Bronchial epithelial cell (primary cell): ENCODE measurements around the gene ARHGAP6. TPM values are rescaled to one million over a fixed set of nuclear protein-coding genes. Genes with fewer than 3 reads are reported as not detected.
"Not testable (repeated sequence)": the region's sequence is repeated elsewhere in the genome, so short reads cannot be mapped to it uniquely, and the experiment has no call there.

Source experiments
- DNase-seq: peaks from one replicate; pipeline ENCODE4 v3.0.0-alpha.2; 2010; ENCODE audit warnings: low read depth
- FAIRE-seq: peaks from 2 replicates; lab custom pipeline; 2011; peaks lifted over from hg19 to GRCh38; lab: Jason Lieb, UNC
- H3K27me3 ChIP-seq: 2 replicates; pipeline ENCODE4 v1.5.1; 2011; ENCODE audit warnings: low read length; ENCODE audit not compliant: control insufficient read depth, insufficient read depth
- H3K36me3 ChIP-seq: 2 replicates; pipeline ENCODE4 v1.5.1; 2011; ENCODE audit warnings: low read length; ENCODE audit not compliant: control insufficient read depth, insufficient read depth
- H3K4me3 ChIP-seq: 2 replicates; pipeline ENCODE4 v1.5.1; 2011; ENCODE audit warnings: mild to moderate bottlenecking, low read depth, low read length, control low read depth
- total RNA-seq: library from RNA; depleted of rRNA; stranded (reverse); fragments of >200 nt; gene quantifications from 2 replicates; pipeline ENCODE4 v1.2.1, GENCODE V29; 2014
- TF ChIP-seq, protein P1 (sequence below): IDR thresholded peaks from 2 replicates; pipeline ENCODE4 v1.5.1; 2011; ENCODE audit warnings: mild to moderate bottlenecking, moderate library complexity, low read length, control low read depth, inconsistent platforms; ENCODE audit not compliant: insufficient read depth, severe bottlenecking

The ARHGAP6 gene
- total RNA-seq, 1 donor from 2014 or later, result under 0.01 TPM

DNA sequence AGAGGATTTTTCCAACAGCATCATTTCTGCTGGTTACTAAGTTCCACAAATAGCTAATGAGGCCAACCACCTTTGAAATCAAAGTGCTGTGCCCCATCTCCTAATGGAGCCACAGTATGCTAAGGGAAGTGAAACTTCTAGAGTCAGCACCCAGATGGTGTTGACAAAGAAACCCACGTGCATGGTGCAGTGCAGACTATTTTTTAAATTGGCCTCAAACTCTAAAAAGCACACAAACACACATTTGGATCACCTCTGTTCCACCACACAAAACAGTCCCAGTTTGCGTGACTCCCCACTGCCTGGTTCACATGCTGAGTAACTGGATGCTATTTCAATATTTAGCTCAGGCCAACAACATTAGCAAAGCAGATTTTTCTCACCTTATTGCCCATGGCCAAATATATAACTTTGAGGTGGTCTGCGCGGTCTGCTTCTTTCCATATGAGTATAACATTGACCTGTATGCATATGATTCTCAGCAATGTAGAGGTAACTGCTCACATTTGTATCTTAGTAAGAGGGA, 302.6 kb downstream of the ARHGAP6 start:
- H3K4me3 ChIP-seq, result no peak overlapping the region

GRCh38 chrX:11361666-11362065, 304.1 kb downstream of the ARHGAP6 start:
- FAIRE-seq, H3K27me3 ChIP-seq, H3K4me3 ChIP-seq, DNase-seq, H3K36me3 ChIP-seq: not testable (repeated sequence)

More for the DNA sequence above, 302.6 kb downstream of the ARHGAP6 start:
- no peak for DNase-seq
- TF ChIP-seq, protein P1, sequence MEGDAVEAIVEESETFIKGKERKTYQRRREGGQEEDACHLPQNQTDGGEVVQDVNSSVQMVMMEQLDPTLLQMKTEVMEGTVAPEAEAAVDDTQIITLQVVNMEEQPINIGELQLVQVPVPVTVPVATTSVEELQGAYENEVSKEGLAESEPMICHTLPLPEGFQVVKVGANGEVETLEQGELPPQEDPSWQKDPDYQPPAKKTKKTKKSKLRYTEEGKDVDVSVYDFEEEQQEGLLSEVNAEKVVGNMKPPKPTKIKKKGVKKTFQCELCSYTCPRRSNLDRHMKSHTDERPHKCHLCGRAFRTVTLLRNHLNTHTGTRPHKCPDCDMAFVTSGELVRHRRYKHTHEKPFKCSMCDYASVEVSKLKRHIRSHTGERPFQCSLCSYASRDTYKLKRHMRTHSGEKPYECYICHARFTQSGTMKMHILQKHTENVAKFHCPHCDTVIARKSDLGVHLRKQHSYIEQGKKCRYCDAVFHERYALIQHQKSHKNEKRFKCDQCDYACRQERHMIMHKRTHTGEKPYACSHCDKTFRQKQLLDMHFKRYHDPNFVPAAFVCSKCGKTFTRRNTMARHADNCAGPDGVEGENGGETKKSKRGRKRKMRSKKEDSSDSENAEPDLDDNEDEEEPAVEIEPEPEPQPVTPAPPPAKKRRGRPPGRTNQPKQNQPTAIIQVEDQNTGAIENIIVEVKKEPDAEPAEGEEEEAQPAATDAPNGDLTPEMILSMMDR, result no peak
- FAIRE-seq, result no peak
- no peaks in the 10 kb centered on the region for H3K36me3 ChIP-seq
- no peaks in the 10 kb centered on the region for H3K27me3 ChIP-seq

- peak; percentile 75 for DNase-seq
- not testable (repeated sequence) for H3K36me3 ChIP-seq, H3K4me3 ChIP-seq, H3K27me3 ChIP-seq, FAIRE-seq
Observed at GRCh38 chrX:11355944-11356343, 309.8 kb downstream of the ARHGAP6 start.

- Histone ChIP-seq H3K36me3 (no peaks in the 10 kb centered on the region), H3K4me3 (no peak overlapping the region), H3K27me3 (no peaks in the 10 kb centered on the region)
- DNase-seq (no peak), FAIRE-seq (no peak)
- TF ChIP-seq, protein P1, result no peak
Observed at GRCh38 chrX:11355259-11355909, 310.3 kb downstream of the ARHGAP6 start.

DNA sequence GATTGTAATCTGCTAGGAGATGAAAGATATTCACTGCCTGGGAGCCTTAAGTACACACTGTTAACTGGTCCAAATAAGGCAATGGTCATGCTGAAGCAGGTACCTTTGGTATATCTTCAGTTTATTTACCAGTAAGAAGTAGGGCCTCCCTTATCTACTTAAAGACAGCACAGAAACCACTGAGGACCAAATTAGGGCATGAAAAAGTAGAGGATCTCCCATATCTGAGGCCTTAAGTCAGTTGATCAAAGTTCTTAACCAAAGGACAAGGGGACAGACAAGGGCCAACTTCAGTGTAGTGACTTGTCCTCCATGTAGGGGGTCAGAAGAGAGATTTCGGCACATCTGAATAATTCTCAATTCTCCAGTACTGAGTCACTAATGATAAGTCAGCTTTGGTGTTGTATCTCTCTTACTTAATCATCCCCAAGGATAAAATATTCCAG, 313.4 kb downstream of the ARHGAP6 start:
- no peaks in the 10 kb centered on the region for H3K36me3 ChIP-seq
- H3K4me3 ChIP-seq, result no peak overlapping the region
- H3K27me3 ChIP-seq, result no peaks in the 10 kb centered on the region
- DNase-seq, result peak; percentile 63
- no peak for FAIRE-seq
- TF ChIP-seq, protein P1, result no peak

GRCh38 chrX:11351375-11352295, 314.1 kb downstream of the ARHGAP6 start:
- H3K4me3 ChIP-seq, result no peak overlapping the region
- H3K27me3 ChIP-seq, result no peaks in the 10 kb centered on the region
- FAIRE-seq (no peak), DNase-seq (no peak)
- TF ChIP-seq, protein P1, result no peak
- H3K36me3 ChIP-seq, result no peaks in the 10 kb centered on the region
